Stomach (tissue), 4 donors: ENCODE measurements around the gene RMC1.

Experiments
- CTCF ChIP-seq, 7 experiments: fragments of 450-650 bp in 4 of 7; fragments of 200-600 bp in 3 of 7; sonication (generic) in 3 of 7; IDR thresholded peaks; one replicate each; pipeline ENCODE4 v1.5.1; 2016 to 2019; ENCODE audit warnings: antibody characterized with exemption in 7 of 7, control low read depth in 2 of 7, mild to moderate bottlenecking in 1 of 7
- EP300 ChIP-seq: sonication (generic); formaldehyde crosslinking; IDR thresholded peaks from one replicate; pipeline ENCODE4 v1.6.1; 2017; ENCODE audit warnings: antibody characterized with exemption
- POLR2A ChIP-seq, 4 donors: fragments of 450-650 bp; IDR thresholded peaks; one replicate each; pipeline ENCODE4 v1.6.1; 2016; ENCODE audit warnings: antibody characterized with exemption in 4 of 4, control low read depth in 2 of 4, mild to moderate bottlenecking in 1 of 4, moderate library complexity in 1 of 4
- POLR2AphosphoS5 ChIP-seq, 3 donors: sonication (generic); formaldehyde crosslinking; IDR thresholded peaks; one replicate each; pipeline ENCODE4 v1.6.1; 2016; ENCODE audit warnings: antibody characterized with exemption in 3 of 3

DNA sequence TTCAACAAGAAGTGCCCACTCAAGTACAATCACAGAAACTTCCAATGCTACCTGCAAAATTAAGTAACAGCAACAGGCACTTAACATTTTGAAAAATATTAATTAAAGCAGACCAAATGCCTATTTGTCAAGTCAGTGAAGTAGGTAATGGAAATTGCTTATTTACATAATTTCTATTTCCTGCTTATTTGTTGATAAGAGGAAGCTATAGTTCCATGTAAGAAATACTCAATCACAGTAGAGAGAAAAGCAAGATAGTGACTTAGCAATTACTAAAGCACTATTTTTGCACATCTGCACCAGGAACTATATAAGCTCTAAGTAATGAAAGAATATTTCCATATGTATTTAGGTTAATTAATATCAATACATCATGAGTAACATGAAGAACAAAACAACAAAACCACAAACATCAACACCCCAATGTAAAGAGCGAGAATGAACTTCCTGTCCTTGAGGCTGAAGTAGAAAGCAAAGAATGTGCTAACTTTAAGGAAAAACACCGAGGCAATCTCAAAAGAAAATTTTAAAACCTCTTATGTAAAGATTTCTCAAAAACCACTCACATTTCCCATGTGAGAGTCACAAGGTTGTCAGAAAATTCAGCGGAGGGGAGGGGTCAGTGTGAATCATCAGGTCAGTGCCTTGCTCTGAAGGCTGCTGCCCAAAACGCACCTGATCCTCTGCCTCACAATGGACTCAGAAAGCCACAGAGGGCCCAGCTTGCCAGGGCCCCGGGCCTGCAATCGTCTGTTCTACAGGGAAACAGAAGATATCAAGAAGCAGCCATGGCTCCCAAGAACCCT is 70.5 kb downstream of the RMC1 start:
- TF ChIP-seq EP300 (no peak), POLR2A (IDR thresholded peaks at IDR 0.05) (no peak), CTCF (IDR thresholded peaks at IDR 0.05) (no peak), POLR2AphosphoS5 (IDR thresholded peaks at IDR 0.05) (no peak)
